Heart left ventricle (tissue), 16 donors: Measurements from ENCODE around the gene PROSER2. TPM values are rescaled to one million over a fixed set of nuclear protein-coding genes. Genes with fewer than 3 reads are reported as not detected.

Source experiments
- ATAC-seq, 4 donors: fragments of 200-7000 bp; cut with Tn5 transposase; one replicate each; pipeline ENCODE4 v1.9.1; 2020 to 2022; ENCODE audit warnings: moderate library complexity in 4 of 4, mild to moderate bottlenecking in 3 of 4, moderate number of reproducible peaks in 1 of 4
- DNase-seq, 5 donors: peaks; one replicate each; pipeline ENCODE4 v3.0.0-alpha.2; 2020
- H3K27ac ChIP-seq, 12 donors: fragments of 200-600 bp; sonication (generic) in 4 of 12; one replicate each; pipeline versions ENCODE4 v1.5.0 to v1.8.0; 2016 to 2022; ENCODE audit warnings: mild to moderate bottlenecking in 2 of 12
- H3K27me3 ChIP-seq, 9 donors: fragments of 200-600 bp; sonication (generic) in 2 of 9; one replicate each; pipeline versions ENCODE4 v1.5.1 to v1.8.0; 2016 to 2022; ENCODE audit warnings: mild to moderate bottlenecking in 3 of 9
- H3K36me3 ChIP-seq, 9 donors: fragments of 200-600 bp; sonication (generic) in 2 of 9; one replicate each; pipeline versions ENCODE4 v1.5.0 to v1.8.0; 2018 to 2022; ENCODE audit warnings: mild to moderate bottlenecking in 2 of 9
- H3K4me1 ChIP-seq, 12 donors: fragments of 200-600 bp; sonication (generic) in 4 of 12; one replicate each; pipeline versions ENCODE4 v1.5.0 to v1.8.0; 2016 to 2022; ENCODE audit warnings: mild to moderate bottlenecking in 3 of 12
- H3K4me3 ChIP-seq, 12 donors: fragments of 200-600 bp; sonication (generic) in 4 of 12; one replicate each; pipeline versions ENCODE4 v1.5.0 to v1.8.0; 2017 to 2022; ENCODE audit warnings: mild to moderate bottlenecking in 9 of 12, moderate library complexity in 4 of 12
- H3K9me3 ChIP-seq, 12 donors: fragments of 200-600 bp; sonication (generic) in 4 of 12; one replicate each; pipeline versions ENCODE4 v1.5.0 to v1.8.0; 2016 to 2022; ENCODE audit warnings: mild to moderate bottlenecking in 1 of 12
- POLR2A ChIP-seq, 2 donors: fragments of 450-650 bp; IDR thresholded peaks; one replicate each; pipeline ENCODE4 v1.6.1; 2017; ENCODE audit warnings: antibody characterized with exemption in 2 of 2, mild to moderate bottlenecking in 2 of 2, moderate library complexity in 2 of 2
- WGBS, 4 donors: extraction: QIAGEN DNeasy Blood & Tissue Kit in 2 of 4; methylation state at CpG; one replicate each; pipeline versions ENCODE4 v1.1.5 to v1.1.7; 2013 to 2018; 5-methylcytosine and 5-hydroxymethylcytosine counted together
- intact Hi-C, 10 donors: fragments of 100-400 bp; cut with DNase I; formaldehyde crosslinking; loops; one replicate each; pipeline versions ENCODE4 v1.11.1 to v1.14.2; 2022
- polyA plus RNA-seq, 2 donors: library from polyadenylated mRNA; stranded (reverse); fragments of 200-250 nt; gene quantifications; one replicate each; pipeline ENCODE4 v1.2.3, GENCODE V29; 2013
- total RNA-seq, 9 donors: library from RNA; depleted of rRNA in 2 of 9; stranded (reverse); fragments of >200 nt in 2 of 9; fragmentation: NEBNext Ultra II Directional in 3 of 9; extraction: Animal tissue kit (Norgen Biotek cat#: 25700) in 3 of 9; gene quantifications; one replicate each; pipeline versions ENCODE4 v1.1.0 to v1.2.4, GENCODE V29; 2016 to 2023
- TF ChIP-seq, protein P1 (sequence below), 12 donors: fragments of 200-600 bp; sonication (generic) in 4 of 12; IDR thresholded peaks; one replicate each; pipeline versions ENCODE4 v1.5.0 to v1.8.0; 2018 to 2022; ENCODE audit warnings: antibody characterized with exemption in 12 of 12, mild to moderate bottlenecking in 5 of 12
- donor health status: ischemic (EF 13 %, LVEDD 7.1; RV severe dilation, severe dysfunction).
- donor health status: healthy with polysubstance abuse.
- donor health status: DM: no; HTN: yes; CAD: no.
- donor health status: DM: no; HTN: no; CAD: no.
- donor health status: ischemic (EF 25% LVEDD 6.9; RV normal size, moderate dysfunction).
- donor health status: ischemic (EF 25% LVEDD 5.7; RV mildly dilated, moderate dysfunction).
- donor health status: healthy.
- donor health status: DM: yes; HTN: yes; CAD: no.
- donor health status: ischemic (EF 35%, LVEDD 5.7; RV mildly dilated, moderate dysfunction).
- donor health status: nonischemic (EF 11% LVEDD 7.7; RV severe dilation, severe dysfunction).
- donor health status: DM: yes; HTN: yes; CAD: no.
- donor health status: PGD.
- donor health status: ischemic (EF 29% LVEDD 5.4; RV normal size, mild dysfunction).
- donor health status: nonischemic (EF 23%, LVEDD 6.1; RV moderate dilation, normal function).

PROSER2 gene
- total and polyA plus RNA-seq, 11 donors = 0.38 to 3.3 (median 0.83) TPM

DNA sequence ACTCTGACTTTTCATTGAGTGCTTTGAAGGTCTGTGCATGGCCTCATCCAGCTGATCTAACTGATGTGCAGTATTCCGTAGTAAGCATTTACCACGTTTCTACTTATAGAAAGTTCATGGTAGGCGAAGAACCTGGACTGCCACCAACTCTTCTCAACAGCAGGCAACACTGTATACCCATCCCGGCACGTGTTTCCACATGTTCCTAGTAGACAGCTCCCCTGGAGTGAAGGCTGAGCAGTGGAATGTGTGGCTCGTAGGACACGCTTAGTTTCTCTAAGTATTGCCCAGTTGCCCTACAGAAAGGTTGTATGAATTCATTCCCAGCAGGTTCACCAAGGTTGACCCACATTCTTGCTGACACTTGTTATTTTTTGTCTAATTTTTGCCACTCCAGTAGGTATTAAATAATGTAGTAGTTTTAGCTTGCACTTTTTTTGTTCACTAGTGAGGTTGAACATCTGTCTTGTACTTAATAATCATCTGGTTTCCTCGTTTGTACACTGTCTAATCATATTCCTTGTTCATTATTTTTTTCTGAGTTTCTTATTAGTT is 15.2 kb downstream of the PROSER2 start:
- H3K4me3 ChIP-seq = no peak overlapping the region
- H3K9me3 ChIP-seq = no peaks in the 10 kb centered on the region
- 51 to 68% (median 64%) methylated on average over 8 of the region's 8 CpGs for WGBS, 4 donors
- H3K36me3 ChIP-seq = no peaks in the 10 kb centered on the region
- TF ChIP-seq, protein P1, sequence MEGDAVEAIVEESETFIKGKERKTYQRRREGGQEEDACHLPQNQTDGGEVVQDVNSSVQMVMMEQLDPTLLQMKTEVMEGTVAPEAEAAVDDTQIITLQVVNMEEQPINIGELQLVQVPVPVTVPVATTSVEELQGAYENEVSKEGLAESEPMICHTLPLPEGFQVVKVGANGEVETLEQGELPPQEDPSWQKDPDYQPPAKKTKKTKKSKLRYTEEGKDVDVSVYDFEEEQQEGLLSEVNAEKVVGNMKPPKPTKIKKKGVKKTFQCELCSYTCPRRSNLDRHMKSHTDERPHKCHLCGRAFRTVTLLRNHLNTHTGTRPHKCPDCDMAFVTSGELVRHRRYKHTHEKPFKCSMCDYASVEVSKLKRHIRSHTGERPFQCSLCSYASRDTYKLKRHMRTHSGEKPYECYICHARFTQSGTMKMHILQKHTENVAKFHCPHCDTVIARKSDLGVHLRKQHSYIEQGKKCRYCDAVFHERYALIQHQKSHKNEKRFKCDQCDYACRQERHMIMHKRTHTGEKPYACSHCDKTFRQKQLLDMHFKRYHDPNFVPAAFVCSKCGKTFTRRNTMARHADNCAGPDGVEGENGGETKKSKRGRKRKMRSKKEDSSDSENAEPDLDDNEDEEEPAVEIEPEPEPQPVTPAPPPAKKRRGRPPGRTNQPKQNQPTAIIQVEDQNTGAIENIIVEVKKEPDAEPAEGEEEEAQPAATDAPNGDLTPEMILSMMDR (IDR thresholded peaks at IDR 0.05) = no peak
- no peak for TF ChIP-seq POLR2A (IDR thresholded peaks at IDR 0.05)
- intact Hi-C loops = no loop called here
- DNase-seq (peak in 1 of 5 donors; percentile 37), ATAC-seq (peak in 3 of 4 donors; percentile 55 to 62 (median 61))
- no peak overlapping the region for H3K27ac ChIP-seq
- no peaks in the 10 kb centered on the region for H3K4me1 ChIP-seq
- no peaks in the 10 kb centered on the region for H3K27me3 ChIP-seq

DNA sequence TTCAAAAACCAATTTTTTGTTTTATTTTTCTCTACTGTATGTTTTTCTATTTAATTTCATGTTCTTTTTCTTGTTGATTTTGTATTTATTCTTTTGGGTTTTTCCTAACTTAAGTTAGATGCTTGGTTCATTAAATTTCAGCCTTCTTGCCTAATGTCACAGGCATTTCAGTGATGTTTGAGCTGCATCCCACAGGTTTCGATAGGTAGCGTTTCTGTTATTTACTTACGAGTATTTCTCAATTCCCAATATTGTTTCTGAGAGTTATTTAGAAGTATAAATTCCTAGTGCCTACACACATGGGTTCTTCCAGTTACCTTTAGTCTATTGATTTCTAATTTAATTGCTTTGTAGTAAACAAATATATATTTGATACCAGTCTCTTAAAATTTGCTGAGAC is 18.2 kb downstream of the PROSER2 start:
- WGBS, 4 donors = 92 to 96% (median 94%) methylated on average over 3 of the region's 3 CpGs
- intact Hi-C loops = no loop called here
- no peak overlapping the region for H3K4me3 ChIP-seq
- no peaks in the 10 kb centered on the region for H3K9me3 ChIP-seq
- H3K4me1 ChIP-seq = no peaks in the 10 kb centered on the region
- TF ChIP-seq POLR2A (IDR thresholded peaks at IDR 0.05) = no peak
- TF ChIP-seq, protein P1 (IDR thresholded peaks at IDR 0.05) = no peak
- no peak for ATAC-seq
- no peak for DNase-seq
- no peak overlapping the region for H3K27ac ChIP-seq
- no peaks in the 10 kb centered on the region for H3K36me3 ChIP-seq
- H3K27me3 ChIP-seq = no peaks in the 10 kb centered on the region

DNA sequence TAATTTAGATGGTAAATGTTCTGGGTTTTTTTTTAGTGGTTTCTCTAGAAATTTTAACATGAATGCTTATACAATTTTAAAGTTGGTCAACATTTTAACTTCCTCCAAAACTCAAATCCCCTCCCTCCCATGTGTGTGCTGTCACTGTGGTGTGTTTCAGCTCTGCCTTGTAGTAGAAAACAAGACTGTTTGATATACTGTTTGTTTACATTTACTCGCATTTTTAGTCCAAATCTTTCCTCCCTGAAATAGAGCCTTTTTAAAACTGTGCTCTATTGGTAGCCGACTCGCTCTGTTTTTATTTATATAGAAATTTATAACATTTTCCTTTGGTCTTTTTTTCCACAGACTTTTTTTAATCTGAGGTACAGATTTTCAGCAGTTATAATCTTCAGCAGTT is 19.3 kb downstream of the PROSER2 start:
- DNase-seq = no peak
- Histone ChIP-seq H3K9me3 (no peaks in the 10 kb centered on the region), H3K27ac (no peak overlapping the region), H3K36me3 (no peaks in the 10 kb centered on the region), H3K27me3 (no peaks in the 10 kb centered on the region), H3K4me1 (no peaks in the 10 kb centered on the region), H3K4me3 (no peak overlapping the region)
- no peak for ATAC-seq
- intact Hi-C loops = no loop called here
- 91 to 95% (median 92%) methylated on average over 3 of the region's 3 CpGs for WGBS, 4 donors
- TF ChIP-seq, protein P1 (IDR thresholded peaks at IDR 0.05) = no peak
- no peak for TF ChIP-seq POLR2A (IDR thresholded peaks at IDR 0.05)

DNA sequence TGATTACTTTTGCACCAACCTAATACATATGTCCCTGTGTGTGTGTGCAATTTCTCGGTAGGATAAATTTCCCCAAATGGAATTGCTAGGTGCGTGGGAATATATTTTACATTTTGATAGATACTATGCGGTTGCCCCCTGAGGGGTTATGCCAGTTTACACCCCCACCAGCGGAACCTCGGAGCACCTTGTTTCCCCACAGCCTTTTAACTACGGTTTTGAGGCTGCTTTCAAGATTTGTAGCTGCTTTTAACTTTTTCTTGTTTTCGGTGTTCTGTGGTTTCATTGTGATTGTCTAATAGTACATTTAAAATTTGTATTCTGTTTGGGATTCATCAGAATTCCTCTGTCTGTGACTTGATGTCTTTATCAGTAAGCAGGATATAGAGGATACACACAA is 22.0 kb downstream of the PROSER2 start:
- Histone ChIP-seq H3K36me3 (no peaks in the 10 kb centered on the region), H3K27me3 (no peaks in the 10 kb centered on the region), H3K27ac (no peak overlapping the region), H3K9me3 (no peaks in the 10 kb centered on the region), H3K4me1 (no peaks in the 10 kb centered on the region), H3K4me3 (no peak overlapping the region)
- WGBS, 4 donors = 85 to 92% (median 91%) methylated on average over 7 of the region's 7 CpGs
- intact Hi-C loops = no loop called here
- DNase-seq = no peak
- TF ChIP-seq POLR2A (IDR thresholded peaks at IDR 0.05) = no peak
- TF ChIP-seq, protein P1 (IDR thresholded peaks at IDR 0.05) = no peak
- ATAC-seq = no peak
